HS-5 (cell line): Measurements from ENCODE around the gene NOX3.

Source experiments
- DNase-seq: peaks from one replicate; pipeline ENCODE4 v3.0.0-alpha.2; 2012; ENCODE audit warnings: low read depth

The NOX3 gene

GRCh38 chr6:155399062-155399744, 56.4 kb downstream of the NOX3 start:
- DNase-seq, result no peak

GRCh38 chr6:155398701-155399061, 57.0 kb downstream of the NOX3 start:
- DNase-seq, result no peak

GRCh38 chr6:155398221-155398620, 57.4 kb downstream of the NOX3 start:
- DNase-seq, result no peak

- no peak for DNase-seq
Observed at GRCh38 chr6:155397172-155397705, 58.4 kb downstream of the NOX3 start.

- no peak for DNase-seq
Observed at GRCh38 chr6:155396605-155397004, 59.0 kb downstream of the NOX3 start.

GRCh38 chr6:155395339-155395738, 60.3 kb downstream of the NOX3 start:
- DNase-seq, result no peak

- no peak for DNase-seq
Observed at GRCh38 chr6:155389130-155389529, 66.5 kb downstream of the NOX3 start.

GRCh38 chr6:155388591-155388990, 67.0 kb downstream of the NOX3 start:
- DNase-seq, result no peak

- no peak for DNase-seq
Observed at GRCh38 chr6:155387481-155387880, 68.2 kb downstream of the NOX3 start.

- no peak for DNase-seq
Observed at GRCh38 chr6:155384321-155384952, 71.2 kb downstream of the NOX3 start.

- no peak for DNase-seq
Observed at GRCh38 chr6:155383913-155384312, 71.7 kb downstream of the NOX3 start.

GRCh38 chr6:155382338-155382685, 73.3 kb downstream of the NOX3 start:
- DNase-seq, result peak; percentile 47

- no peak for DNase-seq
Observed at GRCh38 chr6:155381673-155382337, 73.8 kb downstream of the NOX3 start.

GRCh38 chr6:155380666-155381332, 74.8 kb downstream of the NOX3 start:
- no peak for DNase-seq

GRCh38 chr6:155378724-155379123, 76.9 kb downstream of the NOX3 start:
- DNase-seq, result no peak

- no peak for DNase-seq
Observed at GRCh38 chr6:155378276-155378675, 77.4 kb downstream of the NOX3 start.

GRCh38 chr6:155377061-155377460, 78.6 kb downstream of the NOX3 start:
- peak; percentile 87 for DNase-seq

- DNase-seq, result no peak
Observed at GRCh38 chr6:155375801-155376200, 79.8 kb downstream of the NOX3 start.

- no peak for DNase-seq
Observed at GRCh38 chr6:155374681-155375080, 81.0 kb downstream of the NOX3 start.

GRCh38 chr6:155373276-155373675, 82.4 kb downstream of the NOX3 start:
- DNase-seq, result no peak

- no peak for DNase-seq
Observed at GRCh38 chr6:155372256-155372655, 83.4 kb downstream of the NOX3 start.

GRCh38 chr6:155371230-155371629, 84.4 kb downstream of the NOX3 start:
- no peak for DNase-seq

- no peak for DNase-seq
Observed at GRCh38 chr6:155366325-155366724, 89.3 kb downstream of the NOX3 start.
